DMS79 (cell line): ENCODE data around the gene FAM83D.

Experiments used
- DNase-seq: peaks from one replicate; lab custom pipeline; 2025; lab: John Stamatoyannopoulos, UW

The FAM83D gene, protein sequence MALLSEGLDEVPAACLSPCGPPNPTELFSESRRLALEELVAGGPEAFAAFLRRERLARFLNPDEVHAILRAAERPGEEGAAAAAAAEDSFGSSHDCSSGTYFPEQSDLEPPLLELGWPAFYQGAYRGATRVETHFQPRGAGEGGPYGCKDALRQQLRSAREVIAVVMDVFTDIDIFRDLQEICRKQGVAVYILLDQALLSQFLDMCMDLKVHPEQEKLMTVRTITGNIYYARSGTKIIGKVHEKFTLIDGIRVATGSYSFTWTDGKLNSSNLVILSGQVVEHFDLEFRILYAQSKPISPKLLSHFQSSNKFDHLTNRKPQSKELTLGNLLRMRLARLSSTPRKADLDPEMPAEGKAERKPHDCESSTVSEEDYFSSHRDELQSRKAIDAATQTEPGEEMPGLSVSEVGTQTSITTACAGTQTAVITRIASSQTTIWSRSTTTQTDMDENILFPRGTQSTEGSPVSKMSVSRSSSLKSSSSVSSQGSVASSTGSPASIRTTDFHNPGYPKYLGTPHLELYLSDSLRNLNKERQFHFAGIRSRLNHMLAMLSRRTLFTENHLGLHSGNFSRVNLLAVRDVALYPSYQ

DNA sequence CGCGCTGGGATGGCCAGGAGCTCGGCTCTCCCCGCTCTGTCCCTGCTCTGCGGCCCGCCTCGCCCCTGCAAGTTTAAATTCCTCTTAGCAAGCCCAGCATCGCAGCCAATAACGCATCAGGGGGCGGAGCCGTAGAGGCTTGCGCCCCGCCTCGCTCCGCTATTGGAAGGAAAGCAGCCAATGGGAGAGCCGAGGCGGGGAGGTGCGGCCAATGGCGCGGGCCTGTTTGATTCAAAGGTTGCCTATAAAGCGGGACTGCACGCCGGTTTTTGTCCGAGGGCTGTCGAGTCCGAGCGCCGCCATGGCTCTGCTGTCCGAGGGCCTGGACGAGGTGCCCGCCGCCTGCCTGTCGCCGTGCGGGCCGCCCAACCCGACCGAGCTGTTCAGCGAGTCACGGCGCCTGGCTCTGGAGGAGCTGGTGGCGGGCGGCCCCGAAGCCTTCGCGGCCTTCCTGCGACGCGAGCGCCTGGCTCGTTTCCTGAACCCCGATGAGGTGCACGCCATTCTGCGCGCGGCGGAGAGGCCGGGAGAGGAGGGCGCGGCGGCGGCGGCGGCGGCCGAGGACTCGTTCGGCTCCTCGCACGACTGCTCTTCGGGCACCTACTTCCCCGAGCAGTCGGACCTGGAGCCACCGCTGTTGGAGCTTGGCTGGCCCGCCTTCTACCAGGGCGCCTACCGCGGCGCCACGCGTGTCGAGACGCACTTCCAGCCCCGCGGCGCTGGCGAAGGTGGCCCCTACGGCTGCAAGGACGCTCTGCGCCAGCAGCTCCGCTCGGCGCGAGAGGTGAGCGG is at the start of gene FAM83D:
Gene FAM83D, plus strand, starts transcription at position 276 of the 792 bp plus-strand sequence. Its CDS starts 26 bp downstream, at position 302.
- DNase-seq = peak; percentile 73

DNA sequence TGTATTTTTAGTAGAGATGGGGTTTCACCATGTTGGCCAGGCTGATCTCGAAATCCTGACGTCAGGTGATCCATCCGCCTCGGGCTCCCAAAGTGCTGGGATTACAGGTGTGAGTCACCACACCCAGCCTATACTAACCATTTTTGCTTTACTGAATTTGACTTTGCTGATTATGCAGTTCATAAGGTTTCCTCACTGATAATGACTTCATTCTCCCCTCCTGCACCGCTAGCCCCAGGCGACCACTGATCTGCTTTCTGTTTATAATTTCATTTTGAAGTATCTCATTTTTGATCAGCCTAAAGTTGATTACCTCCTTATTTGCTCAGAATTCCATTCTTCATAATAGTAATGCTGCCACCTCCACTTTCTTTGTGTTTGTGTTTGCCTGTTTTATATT is 48.7 kb upstream of the FAM83D start:
- no peak for DNase-seq

DNA sequence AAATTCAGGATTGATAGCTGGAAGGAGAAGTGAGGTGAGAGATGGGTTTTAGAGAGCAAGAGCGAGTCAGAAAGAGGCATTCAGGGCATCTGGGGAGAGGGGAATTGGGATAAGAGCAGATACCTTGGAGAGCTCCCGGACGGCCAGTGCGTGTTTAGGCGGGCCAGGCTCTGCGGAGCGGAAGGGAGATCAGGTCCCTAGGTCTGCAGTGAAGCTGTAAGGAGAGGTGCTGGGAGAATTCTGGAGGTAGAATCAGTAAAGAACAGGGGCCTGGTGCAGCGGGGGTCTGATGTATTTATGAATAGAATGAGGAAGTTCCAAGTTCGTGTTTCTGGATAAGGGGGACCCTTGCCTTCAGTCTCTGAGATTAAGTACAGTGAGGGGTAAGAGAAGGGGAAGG is 47.4 kb upstream of the FAM83D start:
- DNase-seq = no peak

DNA sequence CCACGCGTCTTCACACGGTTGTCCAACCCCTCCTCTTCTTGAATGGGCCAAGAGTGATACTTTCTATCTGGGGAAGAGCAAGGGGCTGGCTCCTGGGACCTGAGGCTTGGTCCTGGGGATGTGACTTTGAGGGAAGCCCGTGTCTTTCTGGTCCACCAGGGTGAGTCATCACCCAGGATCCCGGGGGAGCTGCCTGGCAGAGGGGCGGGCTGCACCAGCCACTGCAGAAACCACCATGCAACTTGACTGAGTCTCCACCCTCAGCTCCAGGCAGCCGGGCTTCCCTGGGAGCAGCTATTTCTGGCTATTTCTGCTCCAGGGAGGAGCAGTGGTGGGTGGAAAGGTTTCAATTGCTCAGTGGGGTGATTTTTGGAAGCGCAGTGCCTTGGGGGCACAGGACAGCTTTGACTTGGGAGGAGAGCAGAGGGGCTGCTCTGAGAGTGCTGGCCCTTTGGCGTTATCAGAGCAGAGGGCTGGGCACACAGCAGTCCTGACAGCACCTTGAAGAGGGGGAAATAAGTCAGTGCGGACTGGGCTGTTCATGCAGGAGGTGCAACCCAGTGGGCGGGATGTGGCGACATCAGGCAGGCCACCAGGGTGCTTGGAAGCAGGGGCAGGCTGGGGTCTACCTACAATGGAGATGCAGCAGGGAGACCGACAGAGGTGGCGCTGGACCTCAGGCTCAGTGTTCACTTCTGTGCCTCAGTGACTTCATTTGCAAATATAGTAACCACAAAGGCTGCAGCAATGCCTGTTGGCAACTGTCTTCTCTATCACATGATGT is 45.1 kb upstream of the FAM83D start:
- no peak for DNase-seq

DNA sequence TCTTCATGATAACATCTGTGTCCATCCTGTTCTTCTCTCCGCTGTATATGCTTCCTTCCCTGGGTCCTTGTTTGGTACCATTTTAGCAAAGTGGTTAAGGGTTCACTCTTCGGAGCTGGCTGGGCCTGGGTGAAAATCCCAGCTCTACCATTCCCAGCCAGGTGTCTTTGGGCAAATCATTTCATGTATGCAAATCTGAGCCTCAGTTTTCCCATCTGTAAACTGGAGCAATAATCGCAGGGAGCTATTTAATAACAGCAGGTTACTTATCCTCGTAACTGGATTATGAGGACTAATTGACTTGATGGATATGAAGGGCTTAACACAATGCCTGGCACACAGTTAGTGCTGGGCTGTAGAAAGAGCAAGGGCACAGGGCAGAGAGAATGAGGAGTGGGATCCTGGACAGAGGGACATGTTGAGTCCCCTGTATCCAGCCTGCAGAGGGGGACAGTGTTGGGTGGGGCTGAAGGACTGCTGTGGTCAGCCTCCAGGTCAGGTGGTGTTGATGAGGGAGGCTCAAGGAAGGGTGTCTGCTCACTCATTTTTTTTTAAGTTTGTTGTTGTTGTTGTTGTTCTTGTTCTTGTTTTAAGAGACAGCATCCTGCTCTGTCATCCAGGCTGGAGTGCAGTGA is 44.3 kb upstream of the FAM83D start:
- no peak for DNase-seq

DNA sequence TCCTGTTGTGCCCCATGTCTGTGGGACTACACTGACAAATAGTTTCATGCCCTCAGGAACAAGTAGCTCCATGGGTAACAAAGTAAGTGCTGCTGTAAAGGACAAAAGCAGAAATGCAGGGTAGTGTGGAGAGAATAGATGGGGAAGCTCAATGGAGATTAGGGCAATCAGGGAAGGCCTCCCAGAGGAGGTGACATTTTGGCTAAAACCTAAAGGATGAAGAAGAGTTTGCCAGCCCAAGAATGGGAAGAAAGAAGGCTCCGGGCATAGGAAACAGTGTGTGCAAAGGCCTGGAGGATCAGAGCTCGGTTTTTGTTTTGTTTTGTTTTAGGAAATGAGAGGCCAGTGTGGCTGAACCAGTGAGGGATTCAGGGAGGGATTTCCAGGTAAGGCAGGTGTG is 43.6 kb upstream of the FAM83D start:
- no peak for DNase-seq

DNA sequence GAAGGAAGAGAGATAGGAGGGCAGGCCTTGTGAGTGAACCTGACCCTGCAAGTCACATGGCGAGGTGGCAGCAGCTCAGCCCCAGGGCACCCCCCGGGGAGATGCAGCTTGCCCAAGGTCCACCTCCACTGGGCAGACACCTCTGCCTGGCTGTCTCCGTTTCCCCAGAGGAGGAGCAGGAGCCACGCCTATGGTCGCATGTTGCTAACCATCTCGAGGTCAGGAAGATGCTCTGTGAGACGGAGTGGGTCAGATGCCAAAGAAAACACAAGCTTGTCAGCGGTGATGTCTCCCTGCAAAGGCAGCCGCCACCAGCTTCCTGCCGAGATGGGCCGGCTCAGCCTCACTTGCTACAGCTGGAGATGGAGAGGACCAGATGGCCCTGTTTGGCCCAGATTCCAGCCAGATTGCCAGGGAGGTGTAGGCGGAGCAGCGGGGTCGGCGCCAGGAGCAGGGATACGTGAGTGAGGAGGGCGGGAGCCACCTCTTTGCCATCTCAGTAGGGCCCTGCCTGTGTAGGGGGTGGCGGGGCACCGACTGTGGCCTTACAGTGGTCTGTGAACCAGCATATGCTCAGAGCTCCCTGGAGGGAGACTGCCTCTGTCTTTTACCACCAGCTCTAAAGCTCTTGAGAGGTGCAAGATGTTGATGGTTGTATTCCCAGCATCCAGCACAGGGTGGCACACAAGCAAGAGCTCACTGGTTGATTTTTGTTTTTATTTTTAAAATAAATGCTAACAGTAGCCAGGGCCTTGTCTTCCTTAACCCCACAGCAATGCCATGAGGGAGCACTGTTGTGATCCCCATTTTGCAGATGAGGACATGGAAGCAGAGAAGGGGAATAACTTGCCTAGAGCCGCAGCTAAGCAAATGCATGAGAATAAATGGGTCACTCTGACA is 42.9 kb upstream of the FAM83D start:
- peak; percentile 6 for DNase-seq

DNA sequence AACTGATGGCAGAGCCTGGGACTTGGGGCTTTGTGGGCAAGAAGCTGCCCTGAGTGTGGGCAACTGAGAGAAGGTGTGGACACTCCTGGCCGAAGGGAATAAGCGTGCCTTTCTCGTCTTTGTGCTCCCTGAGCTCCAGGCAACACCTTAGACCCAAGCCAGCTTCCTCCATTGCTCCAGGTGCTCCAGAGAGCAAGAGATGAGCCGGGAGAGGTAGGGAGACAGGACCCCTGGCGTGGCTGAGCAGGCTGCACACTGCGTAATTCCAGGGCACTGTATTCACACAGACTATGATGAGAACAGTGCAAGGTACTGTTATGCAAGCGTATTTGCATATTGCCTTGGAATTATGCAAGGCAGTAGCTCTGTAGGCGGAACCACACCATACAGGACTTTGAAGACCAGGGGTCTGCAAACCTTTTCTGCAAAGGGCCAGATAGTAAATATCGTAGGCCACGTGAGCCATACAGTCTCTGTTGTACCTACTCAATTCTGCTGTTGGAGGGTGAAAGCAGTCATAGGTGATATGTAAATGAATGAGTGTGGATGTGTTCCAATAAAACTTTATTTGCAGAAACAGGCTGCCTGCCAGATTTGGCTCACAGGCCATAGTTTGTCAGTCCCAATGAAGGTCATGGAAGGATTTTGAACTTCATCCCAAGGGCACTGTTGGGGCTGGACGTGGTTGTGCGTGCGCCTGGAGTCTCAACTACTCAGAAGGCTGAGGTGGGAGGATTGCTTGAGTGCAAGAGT is 42.1 kb upstream of the FAM83D start:
- no peak for DNase-seq

DNA sequence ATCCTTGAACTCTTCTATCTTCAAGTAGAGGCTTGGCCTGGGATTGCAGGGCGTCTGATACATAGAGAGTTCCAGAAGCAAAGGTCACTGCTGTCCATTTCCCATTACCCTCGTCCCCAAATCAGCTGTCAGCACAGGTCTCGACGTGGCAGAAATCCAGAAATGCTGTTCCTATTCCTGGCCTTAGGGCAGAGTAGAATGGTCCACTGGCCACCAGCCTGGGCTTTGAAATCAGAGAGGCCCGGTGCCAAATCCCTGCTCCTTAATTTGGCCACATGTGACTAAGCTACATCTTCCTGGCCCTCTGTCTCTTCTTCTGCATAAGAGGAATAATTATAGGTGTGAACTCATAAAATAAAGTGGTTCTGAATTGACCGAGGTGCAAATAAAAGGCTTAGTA is 40.9 kb upstream of the FAM83D start:
- DNase-seq = no peak

DNA sequence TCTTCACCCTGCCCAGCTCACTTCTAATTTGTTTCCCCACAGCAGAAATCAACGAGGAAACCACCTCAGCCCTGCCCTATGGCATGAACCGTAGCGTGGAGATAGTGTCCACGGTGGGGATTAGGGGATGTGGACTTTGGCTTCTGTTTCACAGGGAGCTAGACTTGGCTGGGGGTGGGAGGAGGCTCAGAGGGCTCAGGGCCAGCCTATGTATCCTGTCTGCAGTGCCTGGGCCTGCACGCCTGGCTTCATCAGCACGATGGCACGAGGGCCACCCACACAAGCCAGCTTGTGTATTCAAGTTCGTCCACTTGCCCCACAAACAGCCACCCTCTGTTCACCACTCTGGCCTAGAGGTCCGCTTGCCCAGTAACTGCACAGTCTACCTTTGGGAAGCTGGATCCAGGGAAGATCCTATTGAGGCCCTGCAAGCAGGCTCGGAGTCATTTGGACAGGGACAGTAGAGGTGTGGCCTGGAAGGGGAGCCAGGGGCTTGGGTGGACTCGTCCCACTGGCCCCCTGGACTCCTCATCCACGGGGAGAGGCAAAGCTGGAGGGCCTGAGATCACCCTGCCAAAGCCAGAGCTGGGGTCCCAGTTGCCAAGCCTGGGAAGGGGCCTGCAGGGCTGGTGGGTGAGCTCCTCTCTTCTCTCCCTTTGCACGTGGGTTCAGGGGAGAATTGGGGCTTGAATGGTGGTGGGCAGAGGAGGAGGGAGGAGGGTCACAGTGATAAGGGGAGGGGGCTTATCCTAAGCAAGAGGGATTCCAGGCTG is 38.0 kb upstream of the FAM83D start:
- DNase-seq = no peak

DNA sequence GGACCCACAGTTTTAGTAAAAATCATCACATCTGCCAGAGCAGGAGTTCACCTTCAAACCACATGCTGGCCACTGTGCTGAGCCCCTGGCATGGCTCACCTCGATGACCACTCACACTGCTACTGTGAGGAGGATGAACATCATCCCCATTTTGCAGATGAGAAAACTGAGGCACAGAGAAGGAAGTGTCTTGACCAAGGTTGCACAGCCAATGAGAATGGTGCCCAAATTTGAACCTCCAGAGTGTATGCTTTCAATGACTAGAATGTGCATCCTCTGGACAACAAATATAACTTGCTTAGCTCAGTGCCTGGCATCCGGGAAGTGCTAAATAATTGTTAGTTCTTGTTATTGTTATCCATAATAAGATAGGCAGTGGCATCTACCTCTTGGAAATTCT is 37.2 kb upstream of the FAM83D start:
- no peak for DNase-seq

DNA sequence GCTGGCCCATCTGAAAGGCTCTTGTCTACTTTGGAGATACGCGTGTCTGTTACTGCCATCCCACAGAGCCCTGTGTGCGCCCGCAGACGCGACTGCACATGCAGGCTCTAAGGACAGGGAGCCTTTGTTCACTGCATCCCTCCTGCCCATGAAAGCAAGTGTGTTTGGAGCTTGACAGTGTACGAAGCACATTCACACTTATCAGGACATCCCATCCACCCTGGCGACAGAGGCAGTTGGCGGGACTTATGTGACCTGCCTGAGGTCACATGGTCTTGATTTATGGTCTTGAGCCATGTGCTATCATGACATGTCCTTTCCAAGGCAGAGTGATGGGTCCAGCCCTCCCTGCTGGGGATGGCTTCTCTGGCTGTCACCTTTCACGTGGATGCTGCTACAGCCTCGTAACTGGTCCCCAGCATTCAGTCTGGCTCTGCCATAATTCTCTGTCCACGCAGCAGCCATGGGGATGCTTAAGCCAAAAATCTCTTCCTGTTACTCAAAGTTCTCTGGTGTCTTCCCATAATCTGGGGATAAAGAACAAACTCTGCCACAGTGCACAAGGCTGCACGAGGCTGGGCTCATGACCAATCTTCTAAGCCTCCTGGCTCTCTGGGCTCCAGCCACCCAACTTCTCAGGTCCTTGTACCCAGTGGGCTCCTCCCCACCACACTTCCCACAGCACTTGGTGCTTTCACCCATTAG is 36.3 kb upstream of the FAM83D start:
- no peak for DNase-seq

DNA sequence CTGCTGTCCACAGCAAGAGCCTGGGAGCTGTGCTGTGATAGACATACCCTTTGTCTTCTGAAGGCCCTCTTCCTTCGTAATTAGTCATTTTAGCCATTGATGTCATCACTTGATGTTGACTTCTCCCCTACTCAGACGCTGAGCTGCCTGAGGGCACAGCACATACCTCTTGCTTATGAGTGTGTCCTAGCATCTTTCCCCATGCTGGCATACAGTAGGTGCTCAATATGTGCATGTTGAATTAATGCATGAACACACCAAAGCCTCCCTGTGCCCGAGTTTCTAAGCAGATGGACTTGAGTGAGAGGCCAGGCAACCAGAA is 35.8 kb upstream of the FAM83D start:
- no peak for DNase-seq

DNA sequence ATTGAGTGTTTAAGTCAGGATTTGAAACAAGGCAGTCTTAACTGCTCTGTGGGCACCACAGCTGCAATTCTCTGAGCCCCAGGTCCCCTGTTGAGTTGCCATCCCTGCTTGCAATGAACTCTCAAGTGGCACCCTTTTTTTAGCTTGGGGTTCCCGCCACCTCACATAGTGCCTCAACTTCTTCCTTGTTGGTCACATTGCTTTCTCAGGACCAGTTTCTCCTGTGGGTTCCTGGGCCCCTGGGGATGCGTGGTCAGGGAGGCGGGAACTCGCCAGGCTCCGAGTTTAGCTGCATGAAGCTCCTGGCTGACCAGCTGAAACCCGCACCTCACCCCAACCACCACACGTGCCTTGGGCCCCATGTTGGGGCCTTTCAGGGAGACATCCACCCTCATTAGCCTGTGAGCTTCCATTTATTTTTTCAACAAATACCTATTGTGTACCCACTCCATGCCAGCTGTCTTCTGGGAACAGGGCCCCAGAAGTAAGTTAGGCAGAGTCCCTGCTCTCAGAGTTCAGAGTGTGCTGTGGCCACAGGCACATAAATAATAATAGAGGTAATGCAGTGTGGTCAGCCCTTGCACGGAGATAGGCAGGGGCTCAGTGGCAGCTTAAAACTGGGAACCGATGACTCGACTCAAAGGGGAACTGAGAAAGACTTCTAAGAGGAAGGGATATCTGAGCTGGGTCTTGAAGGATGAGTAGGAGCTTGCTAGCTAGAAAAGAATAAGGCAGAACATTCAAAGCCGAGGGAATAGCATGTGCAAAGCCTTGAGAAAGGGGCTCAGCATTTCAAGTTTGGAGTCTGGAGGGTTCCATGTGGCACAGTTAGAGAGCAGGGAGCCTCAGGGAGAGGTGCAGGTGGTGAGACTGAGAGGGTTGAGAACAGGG is 33.9 kb upstream of the FAM83D start:
- no peak for DNase-seq

DNA sequence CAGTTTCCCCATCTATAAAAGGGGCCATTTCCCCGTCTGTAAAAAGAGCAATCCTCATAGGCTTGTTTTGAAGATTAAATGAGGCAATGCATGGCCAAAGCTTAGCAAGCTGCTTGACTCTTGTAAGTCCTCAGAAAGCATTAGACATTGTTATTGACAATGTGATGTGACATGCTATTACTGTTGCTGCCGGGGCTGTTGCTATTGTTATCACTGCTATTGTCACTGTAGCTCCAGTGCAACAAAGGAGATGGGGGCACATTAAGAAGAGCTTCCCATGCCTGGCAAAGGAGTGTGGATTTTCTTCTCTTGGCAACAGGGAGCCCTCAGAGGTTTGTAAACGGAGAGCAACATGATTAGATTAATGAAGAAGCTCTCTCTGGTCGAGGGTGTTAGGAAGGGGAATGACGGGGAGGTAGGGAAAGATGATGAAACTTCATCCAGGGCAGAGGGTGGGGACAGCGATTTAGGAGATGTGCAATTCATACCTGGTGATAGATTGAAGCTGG is 33.1 kb upstream of the FAM83D start:
- DNase-seq = no peak

DNA sequence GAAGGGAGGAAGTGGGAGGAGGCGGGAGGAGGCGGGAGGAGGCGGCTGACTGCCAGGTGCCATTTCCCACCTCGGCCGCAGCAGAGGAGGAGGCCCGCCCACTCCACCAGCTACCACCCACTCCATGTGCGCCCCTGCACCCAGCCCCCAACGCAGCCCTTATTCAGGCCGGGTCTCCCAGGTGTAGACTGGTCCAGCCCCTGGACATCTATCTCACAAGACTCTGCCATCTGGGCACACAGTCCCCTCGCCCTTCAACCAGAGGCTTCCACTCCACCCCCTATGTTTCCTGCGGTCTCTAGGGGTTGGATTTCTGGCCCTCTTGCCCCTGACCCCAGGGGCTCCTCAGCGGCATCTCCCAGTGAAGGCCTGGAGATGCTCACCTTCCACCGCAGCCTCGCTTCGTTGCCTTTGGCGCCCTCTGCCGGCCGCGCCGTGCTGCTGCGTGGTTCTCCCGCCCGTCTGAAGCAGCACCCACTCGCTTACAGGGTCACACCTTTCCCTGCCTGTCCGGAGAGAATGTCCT is 32.6 kb upstream of the FAM83D start:
- DNase-seq = peak; percentile 5
